Neural progenitor cell (in vitro differentiated cells): Measurements from ENCODE around the gene ZNF536.

ENCODE experiments used
- EZH2 ChIP-seq: fragments of 200-600 bp; sonication (generic); IDR thresholded peaks from 2 replicates; pipeline ENCODE4 v1.6.1; 2017; ENCODE audit warnings: antibody characterized with exemption, mild to moderate bottlenecking, moderate library complexity
- EZH2phosphoT487 ChIP-seq: fragments of 200-600 bp; sonication (generic); IDR thresholded peaks from 2 replicates; pipeline ENCODE4 v1.6.1; 2017; ENCODE audit warnings: antibody characterized with exemption
- TF ChIP-seq, protein P1 (sequence below): fragments of 200-600 bp; sonication (generic); IDR thresholded peaks from 2 replicates; pipeline ENCODE4 v1.5.1; 2017; ENCODE audit warnings: antibody characterized with exemption, mild to moderate bottlenecking

DNA sequence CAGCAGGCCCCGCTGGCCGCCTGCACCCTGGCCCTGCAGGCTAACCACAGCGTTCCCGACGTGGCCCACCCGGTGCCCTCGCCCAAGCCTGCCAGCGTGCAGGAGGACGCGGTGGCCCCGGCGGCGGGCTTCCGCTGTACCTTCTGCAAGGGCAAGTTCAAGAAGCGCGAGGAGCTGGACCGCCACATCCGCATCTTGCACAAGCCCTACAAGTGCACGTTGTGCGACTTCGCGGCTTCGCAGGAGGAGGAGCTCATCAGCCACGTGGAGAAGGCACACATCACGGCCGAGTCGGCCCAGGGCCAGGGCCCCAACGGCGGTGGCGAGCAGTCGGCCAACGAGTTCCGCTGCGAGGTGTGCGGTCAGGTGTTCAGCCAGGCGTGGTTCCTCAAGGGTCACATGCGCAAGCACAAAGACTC, 72.1 kb downstream of the ZNF536 start:
- TF ChIP-seq, protein P1, sequence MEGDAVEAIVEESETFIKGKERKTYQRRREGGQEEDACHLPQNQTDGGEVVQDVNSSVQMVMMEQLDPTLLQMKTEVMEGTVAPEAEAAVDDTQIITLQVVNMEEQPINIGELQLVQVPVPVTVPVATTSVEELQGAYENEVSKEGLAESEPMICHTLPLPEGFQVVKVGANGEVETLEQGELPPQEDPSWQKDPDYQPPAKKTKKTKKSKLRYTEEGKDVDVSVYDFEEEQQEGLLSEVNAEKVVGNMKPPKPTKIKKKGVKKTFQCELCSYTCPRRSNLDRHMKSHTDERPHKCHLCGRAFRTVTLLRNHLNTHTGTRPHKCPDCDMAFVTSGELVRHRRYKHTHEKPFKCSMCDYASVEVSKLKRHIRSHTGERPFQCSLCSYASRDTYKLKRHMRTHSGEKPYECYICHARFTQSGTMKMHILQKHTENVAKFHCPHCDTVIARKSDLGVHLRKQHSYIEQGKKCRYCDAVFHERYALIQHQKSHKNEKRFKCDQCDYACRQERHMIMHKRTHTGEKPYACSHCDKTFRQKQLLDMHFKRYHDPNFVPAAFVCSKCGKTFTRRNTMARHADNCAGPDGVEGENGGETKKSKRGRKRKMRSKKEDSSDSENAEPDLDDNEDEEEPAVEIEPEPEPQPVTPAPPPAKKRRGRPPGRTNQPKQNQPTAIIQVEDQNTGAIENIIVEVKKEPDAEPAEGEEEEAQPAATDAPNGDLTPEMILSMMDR: no peak
- TF ChIP-seq EZH2 (no peak), EZH2phosphoT487 (no peak)
